MM.1S (cell line): ENCODE results near the gene CBLL2.

Source experiments
- DNase-seq: peaks from one replicate; pipeline ENCODE4 v3.0.0-alpha.2; 2015
- H2AFZ ChIP-seq: fragments of 300-600 bp; sonication (generic); 2 replicates; pipeline ENCODE4 v1.6.0; 2016; ENCODE audit warnings: antibody characterized with exemption, low read length
- H3F3A ChIP-seq: fragments of 300-600 bp; sonication (generic); 2 replicates; pipeline ENCODE4 v1.6.1; 2016; ENCODE audit warnings: mild to moderate bottlenecking, antibody characterized with exemption, low read length, moderate library complexity, mixed read lengths; ENCODE audit not compliant: insufficient read depth
- H3K27ac ChIP-seq: fragments of 300-600 bp; sonication (generic); 2 replicates; pipeline ENCODE4 v1.5.1; 2016; ENCODE audit warnings: mild to moderate bottlenecking, low read length
- H3K27me3 ChIP-seq: fragments of 300-600 bp; sonication (generic); replicated peaks from 2 replicates; pipeline ENCODE4 v1.6.0; 2016; ENCODE audit warnings: low read length; ENCODE audit not compliant: insufficient read depth
- H3K36me3 ChIP-seq: fragments of 300-600 bp; sonication (generic); replicated peaks from 2 replicates; pipeline ENCODE4 v1.6.1; 2016; ENCODE audit warnings: mild to moderate bottlenecking, low read length, mixed read lengths; ENCODE audit not compliant: insufficient read depth
- H3K4me1 ChIP-seq: fragments of 300-600 bp; sonication (generic); 2 replicates; pipeline ENCODE4 v1.6.1; 2016; ENCODE audit warnings: low read length, mixed read lengths
- H3K4me2 ChIP-seq: fragments of 300-600 bp; sonication (generic); 2 replicates; pipeline ENCODE4 v1.6.0; 2016; ENCODE audit warnings: low read depth, low read length
- H3K4me3 ChIP-seq: fragments of 300-600 bp; sonication (generic); 2 replicates; pipeline ENCODE4 v1.5.1; 2016; ENCODE audit warnings: low read length, mixed read lengths
- H3K79me2 ChIP-seq: fragments of 300-600 bp; sonication (generic); 2 replicates; pipeline ENCODE4 v1.6.1; 2016; ENCODE audit warnings: mixed run types, low read length, mixed read lengths
- H3K9ac ChIP-seq: fragments of 300-600 bp; sonication (generic); 2 replicates; pipeline ENCODE4 v1.6.1; 2016; ENCODE audit warnings: low read length, mixed read lengths
- H3K9me2 ChIP-seq: fragments of 300-600 bp; sonication (generic); replicated peaks from 2 replicates; pipeline ENCODE4 v1.6.1; 2016; ENCODE audit warnings: mild to moderate bottlenecking, low read length, mixed read lengths; ENCODE audit not compliant: insufficient read depth
- H3K9me3 ChIP-seq: fragments of 300-600 bp; sonication (generic); replicated peaks from 2 replicates; pipeline ENCODE4 v1.6.1; 2016; ENCODE audit warnings: mild to moderate bottlenecking, low read length, mixed read lengths; ENCODE audit not compliant: insufficient read depth
- H4K20me1 ChIP-seq: fragments of 300-600 bp; sonication (generic); 2 replicates; pipeline ENCODE4 v1.6.1; 2016; ENCODE audit warnings: mild to moderate bottlenecking, low read length, moderate library complexity, mixed read lengths; ENCODE audit not compliant: insufficient read depth
- CTCF ChIP-seq: fragments of 300-600 bp; sonication (generic); IDR thresholded peaks from 2 replicates; pipeline ENCODE4 v1.5.1; 2016; ENCODE audit warnings: antibody characterized with exemption, low read length, mixed read lengths
- EZH2 ChIP-seq: fragments of 300-600 bp; sonication (generic); optimal IDR thresholded peaks from 2 replicates; pipeline ENCODE3; 2017; ENCODE audit warnings: low read depth, mild to moderate bottlenecking, antibody characterized with exemption, low read length, mixed read lengths
- EZH2phosphoT487 ChIP-seq: fragments of 300-600 bp; sonication (generic); IDR thresholded peaks from 2 replicates; pipeline ENCODE4 v1.6.1; 2018; ENCODE audit warnings: antibody characterized with exemption, low read length

The CBLL2 gene

GRCh38 chrX:22323541-22323940, 50.8 kb downstream of the CBLL2 start:
- H3K4me2 ChIP-seq: no peak overlapping the region
- H3K9ac ChIP-seq: no peak overlapping the region
- H3K9me2 ChIP-seq: no peaks in the 10 kb centered on the region
- no peaks in the 10 kb centered on the region for H3K36me3 ChIP-seq
- no peak overlapping the region for H3K27ac ChIP-seq
- H3K9me3 ChIP-seq: no peaks in the 10 kb centered on the region
- H4K20me1 ChIP-seq: no peaks in the 10 kb centered on the region
- no peak overlapping the region for H2AFZ ChIP-seq
- H3K27me3 ChIP-seq: no peaks in the 10 kb centered on the region
- TF ChIP-seq EZH2 (no peak), EZH2phosphoT487 (no peak), CTCF (no peak)
- no peaks in the 10 kb centered on the region for H3F3A ChIP-seq
- H3K4me3 ChIP-seq: no peak overlapping the region
- DNase-seq: no peak
- H3K79me2 ChIP-seq: no peaks in the 10 kb centered on the region
- H3K4me1 ChIP-seq: no peaks in the 10 kb centered on the region
